ENCODE results near the gene CACNA2D1.

CACNA2D1 gene

GRCh38 chr7:82397879-82398524 is 45.6 kb downstream of the CACNA2D1 start:
- no peak overlapping the region for H3K23ac ChIP-seq (ENCODE audit: low read length)
- no peak overlapping the region for H3K4ac ChIP-seq (ENCODE audit: low read depth, low read length)
- no peaks in the 10 kb centered on the region for H3K36me3 ChIP-seq (ENCODE audit: control insufficient read depth, insufficient read depth, low read length)
- no peak overlapping the region for H2BK120ac ChIP-seq (ENCODE audit: low read depth, low read length)
- no peak overlapping the region for H3K4me2 ChIP-seq (ENCODE audit: low read length)
- H3K79me2 ChIP-seq (ENCODE audit: control insufficient read depth, insufficient read depth, low read length) = no peaks in the 10 kb centered on the region
- no peak overlapping the region for H2BK15ac ChIP-seq (replicated peaks; ENCODE audit: low read depth)
- no peaks in the 10 kb centered on the region for H3K27me3 ChIP-seq (ENCODE audit: insufficient read depth, low read length, poor library complexity)
- H3K27ac ChIP-seq (ENCODE audit: low read depth, low read length) = no peak overlapping the region
- no peak overlapping the region for H4K5ac ChIP-seq (ENCODE audit: low read length)
- H3K18ac ChIP-seq (ENCODE audit: low read length) = no peak overlapping the region
- H3K56ac ChIP-seq (ENCODE audit: low read length) = no peak overlapping the region
- H3K9ac ChIP-seq (ENCODE audit: low read length) = no peak overlapping the region
- H4K8ac ChIP-seq (ENCODE audit: low read depth, low read length) = no peak overlapping the region
- H2AK5ac ChIP-seq (ENCODE audit: low read length) = no peak overlapping the region
- no CpG with 5 or more reads among the region's 1 CpG for WGBS (ENCODE audit: extremely low coverage, insufficient coverage, low lambda C conversion rate)
- DNase-seq = no peak
- no peak overlapping the region for H2BK5ac ChIP-seq (ENCODE audit: low read length)
- H3K79me1 ChIP-seq (ENCODE audit: low read length) = no peaks in the 10 kb centered on the region
- no peak overlapping the region for H3K4me3 ChIP-seq (ENCODE audit: low read length)
- H3K4me1 ChIP-seq (ENCODE audit: control insufficient read depth, low read depth, low read length) = no peaks in the 10 kb centered on the region

- H2BK5ac ChIP-seq (ENCODE audit: low read length) = no peak overlapping the region
- no peak overlapping the region for H3K27ac ChIP-seq (ENCODE audit: low read depth, low read length)
- H3K23ac ChIP-seq (ENCODE audit: low read length) = no peak overlapping the region
- peaks cover 3% of the 10 kb centered on the region for H3K79me1 ChIP-seq (ENCODE audit: low read length)
- H2BK15ac ChIP-seq (replicated peaks; ENCODE audit: low read depth) = no peak overlapping the region
- H4K5ac ChIP-seq (ENCODE audit: low read length) = no peak overlapping the region
- no peak overlapping the region for H2AK5ac ChIP-seq (ENCODE audit: low read length)
- H2BK120ac ChIP-seq (ENCODE audit: low read depth, low read length) = no peak overlapping the region
- H3K9ac ChIP-seq (ENCODE audit: low read length) = no peak overlapping the region
- H3K27me3 ChIP-seq (ENCODE audit: insufficient read depth, low read length, poor library complexity) = no peaks in the 10 kb centered on the region
- no peak overlapping the region for H3K4ac ChIP-seq (ENCODE audit: low read depth, low read length)
- H3K4me3 ChIP-seq (ENCODE audit: low read length) = no peak overlapping the region
- DNase-seq = no peak
- no peak overlapping the region for H3K4me2 ChIP-seq (ENCODE audit: low read length)
- no CpG with 5 or more reads among the region's 1 CpG for WGBS (ENCODE audit: extremely low coverage, insufficient coverage, low lambda C conversion rate)
- no peaks in the 10 kb centered on the region for H3K79me2 ChIP-seq (ENCODE audit: control insufficient read depth, insufficient read depth, low read length)
- no peaks in the 10 kb centered on the region for H3K36me3 ChIP-seq (ENCODE audit: control insufficient read depth, insufficient read depth, low read length)
- H3K4me1 ChIP-seq (ENCODE audit: control insufficient read depth, low read depth, low read length) = no peaks in the 10 kb centered on the region
- no peak overlapping the region for H3K18ac ChIP-seq (ENCODE audit: low read length)
- no peak overlapping the region for H3K56ac ChIP-seq (ENCODE audit: low read length)
- no peak overlapping the region for H4K8ac ChIP-seq (ENCODE audit: low read depth, low read length)
Observed at GRCh38 chr7:82396343-82396742, 47.2 kb downstream of the CACNA2D1 start.

GRCh38 chr7:82395147-82395546 is 48.4 kb downstream of the CACNA2D1 start:
- Histone ChIP-seq H3K27ac (ENCODE audit: low read depth, low read length) (no peak overlapping the region), H4K8ac (ENCODE audit: low read depth, low read length) (no peak overlapping the region), H3K9ac (ENCODE audit: low read length) (no peak overlapping the region), H3K56ac (ENCODE audit: low read length) (no peak overlapping the region), H3K36me3 (ENCODE audit: control insufficient read depth, insufficient read depth, low read length) (no peaks in the 10 kb centered on the region), H3K79me2 (ENCODE audit: control insufficient read depth, insufficient read depth, low read length) (no peaks in the 10 kb centered on the region), H2BK15ac (replicated peaks; ENCODE audit: low read depth) (no peak overlapping the region), H2BK120ac (ENCODE audit: low read depth, low read length) (no peak overlapping the region), H4K5ac (ENCODE audit: low read length) (no peak overlapping the region), H3K79me1 (ENCODE audit: low read length) (peaks cover 3% of the 10 kb centered on the region), H2AK5ac (ENCODE audit: low read length) (no peak overlapping the region), H3K23ac (ENCODE audit: low read length) (no peak overlapping the region), H3K4me3 (ENCODE audit: low read length) (no peak overlapping the region), H3K27me3 (ENCODE audit: insufficient read depth, low read length, poor library complexity) (no peaks in the 10 kb centered on the region), H3K4ac (ENCODE audit: low read depth, low read length) (no peak overlapping the region), H3K18ac (ENCODE audit: low read length) (no peak overlapping the region), H3K4me1 (ENCODE audit: control insufficient read depth, low read depth, low read length) (no peaks in the 10 kb centered on the region), H2BK5ac (ENCODE audit: low read length) (no peak overlapping the region), H3K4me2 (ENCODE audit: low read length) (no peak overlapping the region)
- no peak for DNase-seq
- no CpG with 5 or more reads among the region's 4 CpGs for WGBS (ENCODE audit: extremely low coverage, insufficient coverage, low lambda C conversion rate)

GRCh38 chr7:82393840-82394220 is 49.7 kb downstream of the CACNA2D1 start:
- Histone ChIP-seq H3K9ac (ENCODE audit: low read length) (no peak overlapping the region), H2AK5ac (ENCODE audit: low read length) (no peak overlapping the region), H3K56ac (ENCODE audit: low read length) (no peak overlapping the region), H3K4me1 (ENCODE audit: control insufficient read depth, low read depth, low read length) (no peaks in the 10 kb centered on the region), H3K4me3 (ENCODE audit: low read length) (no peak overlapping the region), H3K4ac (ENCODE audit: low read depth, low read length) (no peak overlapping the region), H3K4me2 (ENCODE audit: low read length) (no peak overlapping the region), H3K23ac (ENCODE audit: low read length) (no peak overlapping the region), H3K27ac (ENCODE audit: low read depth, low read length) (no peak overlapping the region), H2BK15ac (replicated peaks; ENCODE audit: low read depth) (no peak overlapping the region), H2BK120ac (ENCODE audit: low read depth, low read length) (no peak overlapping the region), H3K27me3 (ENCODE audit: insufficient read depth, low read length, poor library complexity) (no peaks in the 10 kb centered on the region), H4K5ac (ENCODE audit: low read length) (no peak overlapping the region), H3K36me3 (ENCODE audit: control insufficient read depth, insufficient read depth, low read length) (no peaks in the 10 kb centered on the region), H3K79me1 (ENCODE audit: low read length) (peaks cover 5% of the 10 kb centered on the region), H2BK5ac (ENCODE audit: low read length) (no peak overlapping the region), H3K79me2 (ENCODE audit: control insufficient read depth, insufficient read depth, low read length) (no peaks in the 10 kb centered on the region), H3K18ac (ENCODE audit: low read length) (no peak overlapping the region), H4K8ac (ENCODE audit: low read depth, low read length) (no peak overlapping the region)
- WGBS (ENCODE audit: extremely low coverage, insufficient coverage, low lambda C conversion rate) = no CpG with 5 or more reads among the region's 2 CpGs
- DNase-seq = no peak

- Histone ChIP-seq H3K36me3 (ENCODE audit: control insufficient read depth, insufficient read depth, low read length) (no peaks in the 10 kb centered on the region), H3K4me2 (ENCODE audit: low read length) (no peak overlapping the region), H3K4me1 (ENCODE audit: control insufficient read depth, low read depth, low read length) (no peaks in the 10 kb centered on the region), H4K8ac (ENCODE audit: low read depth, low read length) (no peak overlapping the region), H3K79me1 (ENCODE audit: low read length) (peaks cover 5% of the 10 kb centered on the region), H2BK120ac (ENCODE audit: low read depth, low read length) (no peak overlapping the region), H2BK15ac (replicated peaks; ENCODE audit: low read depth) (no peak overlapping the region), H2AK5ac (ENCODE audit: low read length) (no peak overlapping the region), H2BK5ac (ENCODE audit: low read length) (no peak overlapping the region), H3K56ac (ENCODE audit: low read length) (no peak overlapping the region), H3K79me2 (ENCODE audit: control insufficient read depth, insufficient read depth, low read length) (no peaks in the 10 kb centered on the region), H3K9ac (ENCODE audit: low read length) (no peak overlapping the region), H3K27ac (ENCODE audit: low read depth, low read length) (no peak overlapping the region), H3K27me3 (ENCODE audit: insufficient read depth, low read length, poor library complexity) (no peaks in the 10 kb centered on the region), H3K18ac (ENCODE audit: low read length) (no peak overlapping the region), H3K4ac (ENCODE audit: low read depth, low read length) (no peak overlapping the region), H4K5ac (ENCODE audit: low read length) (no peak overlapping the region), H3K23ac (ENCODE audit: low read length) (no peak overlapping the region), H3K4me3 (ENCODE audit: low read length) (no peak overlapping the region)
- 100% methylated on average over 1 of the region's 4 CpGs for WGBS (ENCODE audit: extremely low coverage, insufficient coverage, low lambda C conversion rate)
- DNase-seq = no peak
Observed at GRCh38 chr7:82393076-82393839, 50.3 kb downstream of the CACNA2D1 start.

GRCh38 chr7:82390936-82391335 is 52.6 kb downstream of the CACNA2D1 start:
- no peak overlapping the region for H3K4me2 ChIP-seq (ENCODE audit: low read length)
- no peak for DNase-seq
- no peak overlapping the region for H3K18ac ChIP-seq (ENCODE audit: low read length)
- H3K36me3 ChIP-seq (ENCODE audit: control insufficient read depth, insufficient read depth, low read length) = no peaks in the 10 kb centered on the region
- H3K27me3 ChIP-seq (ENCODE audit: insufficient read depth, low read length, poor library complexity) = no peaks in the 10 kb centered on the region
- H2AK5ac ChIP-seq (ENCODE audit: low read length) = no peak overlapping the region
- no peak overlapping the region for H3K4ac ChIP-seq (ENCODE audit: low read depth, low read length)
- no peak overlapping the region for H4K5ac ChIP-seq (ENCODE audit: low read length)
- no peak overlapping the region for H3K56ac ChIP-seq (ENCODE audit: low read length)
- H3K9ac ChIP-seq (ENCODE audit: low read length) = no peak overlapping the region
- no peak overlapping the region for H2BK120ac ChIP-seq (ENCODE audit: low read depth, low read length)
- no peaks in the 10 kb centered on the region for H3K4me1 ChIP-seq (ENCODE audit: control insufficient read depth, low read depth, low read length)
- no peak overlapping the region for H3K4me3 ChIP-seq (ENCODE audit: low read length)
- H4K8ac ChIP-seq (ENCODE audit: low read depth, low read length) = no peak overlapping the region
- H2BK15ac ChIP-seq (replicated peaks; ENCODE audit: low read depth) = no peak overlapping the region
- no peaks in the 10 kb centered on the region for H3K79me2 ChIP-seq (ENCODE audit: control insufficient read depth, insufficient read depth, low read length)
- no peak overlapping the region for H3K27ac ChIP-seq (ENCODE audit: low read depth, low read length)
- no peak overlapping the region for H2BK5ac ChIP-seq (ENCODE audit: low read length)
- H3K23ac ChIP-seq (ENCODE audit: low read length) = no peak overlapping the region
- H3K79me1 ChIP-seq (ENCODE audit: low read length) = peaks cover 5% of the 10 kb centered on the region
